Measurements from ENCODE around the gene JTB.
A peak's percentile ranks its signal among the peaks of the same experiment; 100 is the strongest.

JTB gene

DNA sequence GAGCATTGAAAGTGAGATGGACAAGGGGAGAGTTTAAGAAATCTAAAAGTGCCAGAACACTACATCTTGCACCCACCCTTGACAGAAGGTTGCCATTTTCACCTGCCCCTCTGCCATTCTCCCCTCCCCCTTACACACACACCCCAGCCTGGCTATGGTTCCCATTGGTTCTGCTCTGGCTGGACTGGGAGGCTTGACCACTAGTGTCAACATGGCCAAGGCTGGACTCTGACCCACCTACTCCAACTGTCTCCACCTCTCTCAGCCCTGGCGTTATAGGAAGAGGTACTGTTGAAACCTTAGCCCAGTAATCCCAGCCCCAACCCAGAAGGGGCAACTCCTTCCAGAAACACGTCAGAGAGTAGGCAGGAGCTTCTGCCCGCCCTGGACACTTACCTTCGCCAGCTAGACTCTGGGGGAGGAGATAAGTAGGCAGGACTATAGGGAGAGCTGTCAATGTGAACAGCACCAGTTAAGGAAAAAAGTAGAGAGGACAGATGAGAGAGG lies 23.6 kb downstream of the JTB start:
- DNase-seq = no peak

DNA sequence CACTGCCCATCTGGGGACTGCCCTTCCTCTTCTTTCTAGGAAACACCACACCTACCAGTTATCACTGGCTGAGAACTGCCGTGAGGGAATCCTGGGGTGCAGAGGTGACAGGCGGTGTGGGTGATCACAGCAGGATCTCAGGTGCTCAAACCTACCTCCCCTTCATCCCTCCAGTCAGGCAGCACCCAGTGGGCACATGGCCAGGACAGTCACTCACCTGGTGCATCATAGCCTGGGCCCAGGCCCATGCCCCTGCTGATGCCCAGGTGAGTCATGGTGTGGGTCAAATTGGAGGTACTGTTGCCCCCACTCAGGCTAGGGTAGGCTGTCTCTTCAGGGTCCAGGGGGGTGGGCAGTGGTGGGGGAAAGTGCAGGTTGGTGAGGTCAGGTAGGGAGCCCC lies 25.7 kb downstream of the JTB start:
- DNase-seq = no peak

DNA sequence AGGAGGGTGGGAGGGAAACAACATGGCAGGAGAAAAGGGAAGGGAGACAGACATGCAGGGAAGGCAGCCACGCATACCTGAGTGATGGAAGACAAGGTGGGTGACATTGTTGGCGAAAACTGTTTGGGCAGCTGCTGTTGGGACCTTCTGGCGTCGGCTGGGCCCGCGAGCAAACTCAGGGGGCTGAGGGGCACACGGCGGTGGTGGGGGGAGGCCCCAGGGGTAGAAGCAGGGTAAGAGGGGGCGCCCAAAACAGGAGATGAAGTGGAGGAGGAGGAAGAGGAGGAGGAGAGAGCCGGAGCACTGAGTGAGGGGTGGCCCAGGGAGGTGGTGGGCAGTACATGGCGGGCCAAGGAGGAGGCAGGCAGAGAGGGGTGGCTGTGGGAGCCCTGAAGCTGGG lies 26.3 kb downstream of the JTB start:
- DNase-seq = no peak

GRCh38 chr1:153946622-153947241 lies 30.7 kb downstream of the JTB start, which contains the start of gene DENND4B:
DENND4B (minus strand) TSS chr1:153946718; CDS start chr1:153944374, 2,344 bp downstream.
- DNase-seq = peak; percentile 93

DNA sequence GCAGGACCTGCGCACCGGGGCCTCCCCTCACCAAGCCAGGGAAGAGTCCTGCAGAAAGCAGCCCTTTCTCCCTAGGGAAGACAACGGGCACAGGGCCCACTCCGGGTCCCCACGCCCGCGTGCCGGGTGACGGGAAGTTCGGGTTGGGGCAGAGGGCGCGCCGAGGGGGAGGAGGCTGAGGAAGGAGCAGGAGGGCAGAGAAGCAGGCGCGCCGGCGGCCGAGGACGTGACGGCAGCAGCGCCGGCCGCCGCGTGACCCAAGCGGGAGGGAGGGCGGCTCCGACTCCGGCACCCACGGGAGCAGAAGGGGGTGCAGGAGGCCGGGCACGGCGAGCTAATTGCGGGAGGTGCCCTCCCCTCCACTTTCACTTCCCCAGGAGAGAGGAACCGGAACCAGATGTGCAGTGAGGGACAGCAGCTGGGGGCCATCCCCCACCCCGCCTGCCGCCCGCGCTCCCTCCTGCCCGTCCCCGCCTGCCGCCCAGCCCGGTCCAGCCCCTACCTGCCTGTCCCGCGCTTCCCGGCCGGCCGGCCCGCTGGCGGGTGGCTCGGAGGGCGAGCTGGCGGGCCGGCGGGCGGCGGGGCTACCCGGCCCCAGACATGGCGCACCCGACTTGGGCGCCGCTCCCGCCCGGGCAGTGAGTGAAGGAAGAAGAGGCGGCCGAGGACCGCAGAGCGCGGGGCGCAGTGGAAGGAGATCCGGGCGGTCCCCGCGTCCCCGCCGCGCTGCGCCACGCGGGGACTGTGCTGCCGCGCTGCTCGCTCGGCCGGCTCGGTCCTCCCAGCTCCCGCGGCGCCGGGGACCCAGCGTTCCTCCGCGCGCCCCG lies 31.5 kb downstream of the JTB start:
- DNase-seq = peak; percentile 79

- DNase-seq = no peak
These were observed 32.2 kb downstream of the JTB start for GRCh38 chr1:153945131-153945794.

GRCh38 chr1:153944827-153945117 lies 32.7 kb downstream of the JTB start:
- no peak for DNase-seq

DNA sequence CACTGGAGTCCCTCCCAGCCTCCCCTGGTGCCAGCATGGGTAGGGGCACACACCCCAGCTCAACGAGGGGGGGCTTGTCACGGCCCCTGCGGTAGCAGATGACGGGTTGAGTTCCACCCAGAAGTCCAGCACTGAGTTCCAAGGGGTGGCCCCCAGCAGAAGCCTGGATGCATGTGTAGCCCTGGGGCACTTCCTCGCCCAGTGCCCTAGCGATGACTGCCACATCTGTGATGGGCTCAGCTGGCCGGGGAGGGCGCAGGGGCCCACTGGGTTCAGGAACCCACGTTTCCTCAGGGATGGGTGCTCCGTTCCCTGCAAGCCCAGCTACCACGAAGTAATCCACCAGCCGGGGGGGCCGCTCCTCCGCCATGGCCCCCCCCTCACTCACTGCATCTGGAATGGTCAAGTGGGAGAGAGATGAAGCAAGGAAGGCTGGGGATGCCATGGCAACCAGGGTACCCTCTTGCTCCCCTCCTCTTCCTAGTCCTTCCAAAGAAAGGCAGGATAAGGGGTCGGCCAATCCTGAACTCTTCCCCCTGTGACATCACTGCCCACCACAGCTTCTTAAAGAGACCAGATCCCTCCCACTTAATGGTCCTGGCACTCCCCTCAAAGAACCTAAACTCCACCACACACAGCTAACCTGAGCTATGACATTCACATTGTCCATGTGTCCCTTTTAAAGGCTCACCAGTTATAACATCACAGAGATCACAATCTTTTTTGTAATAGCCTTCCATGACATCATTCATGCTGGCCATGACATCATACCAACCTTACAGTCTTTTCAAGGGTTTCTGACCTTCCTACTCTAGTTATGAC lies 33.3 kb downstream of the JTB start:
- peak; percentile 53 for DNase-seq

DNA sequence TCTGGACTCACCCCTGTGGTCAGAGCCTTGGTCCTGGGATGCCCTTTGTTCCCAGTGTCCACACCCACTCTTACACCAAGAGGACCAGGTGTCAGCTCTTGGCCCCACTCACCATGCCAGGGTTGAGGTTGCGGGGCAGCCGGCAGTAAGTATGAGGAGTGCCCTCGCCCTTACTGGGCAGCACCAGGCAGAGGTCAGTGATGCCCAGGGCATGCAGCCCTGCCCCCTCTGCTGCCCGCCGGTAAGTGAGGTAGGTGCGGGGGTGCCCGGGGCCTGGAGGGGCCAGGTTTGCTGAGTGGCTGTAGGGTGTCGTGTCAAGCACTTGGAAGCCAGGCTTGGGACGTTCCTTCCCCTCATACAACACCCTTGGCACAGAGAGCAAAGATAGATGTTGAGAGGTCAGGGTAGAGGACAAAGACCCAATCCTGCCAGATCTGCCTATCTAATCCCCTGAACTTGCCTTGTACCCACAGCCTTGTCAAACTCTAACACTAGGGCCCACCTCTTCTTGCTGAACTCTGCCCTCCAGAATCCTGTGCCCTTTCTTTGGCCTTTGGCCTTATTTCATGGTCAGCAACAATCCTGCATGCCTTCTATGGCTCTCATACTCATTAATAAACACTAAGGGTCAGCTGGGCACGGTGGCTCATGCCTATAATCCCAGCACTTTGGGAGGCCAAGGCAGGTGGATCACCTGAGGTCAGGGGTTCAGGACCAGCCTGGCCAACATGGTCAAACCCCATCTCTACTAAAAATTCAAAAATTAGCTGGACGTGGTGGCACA lies 34.5 kb downstream of the JTB start:
- no peak for DNase-seq

DNA sequence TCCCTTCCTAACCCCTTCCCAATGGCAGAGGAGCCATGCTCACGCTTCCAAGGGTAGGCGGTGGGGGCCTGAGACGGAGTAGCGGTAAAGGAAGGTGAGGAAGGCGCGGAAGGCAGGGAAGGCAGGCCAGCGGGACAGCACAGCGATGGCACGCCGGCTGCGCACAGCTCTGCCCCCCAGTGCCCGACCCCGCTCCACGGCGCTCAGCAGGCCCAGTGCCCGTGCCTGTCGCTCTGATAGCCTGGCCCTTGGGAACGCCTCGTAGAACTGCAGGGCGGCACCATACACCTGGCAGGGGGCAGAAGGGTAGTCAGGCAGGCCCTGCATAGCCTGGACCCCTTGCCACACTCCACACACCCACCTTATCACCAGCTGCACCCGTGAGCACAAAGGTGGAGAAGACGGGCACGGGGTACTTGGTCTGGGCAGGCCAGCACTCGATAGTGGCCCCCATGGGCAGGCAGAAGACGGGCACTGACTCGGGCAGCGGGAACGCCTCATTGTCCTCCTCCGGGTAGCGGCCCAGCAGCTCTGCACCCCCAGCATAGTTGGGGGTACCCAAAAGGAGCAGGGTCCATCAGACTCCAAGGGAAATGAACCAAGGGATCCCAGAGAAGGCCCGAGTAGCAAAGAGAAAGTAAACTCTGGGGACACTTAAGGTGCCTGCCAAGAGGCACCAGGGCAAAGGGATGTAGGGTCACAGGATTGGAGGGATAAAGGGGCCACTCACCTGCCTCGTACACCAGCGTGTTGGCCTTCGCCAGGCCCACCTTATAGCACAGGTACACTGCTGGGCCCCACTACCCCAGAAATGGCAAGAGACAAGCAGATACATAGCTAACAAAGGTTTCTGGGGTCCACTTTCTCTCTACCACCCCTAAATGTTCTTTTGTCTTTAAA lies 35.4 kb downstream of the JTB start:
- DNase-seq = no peak

DNA sequence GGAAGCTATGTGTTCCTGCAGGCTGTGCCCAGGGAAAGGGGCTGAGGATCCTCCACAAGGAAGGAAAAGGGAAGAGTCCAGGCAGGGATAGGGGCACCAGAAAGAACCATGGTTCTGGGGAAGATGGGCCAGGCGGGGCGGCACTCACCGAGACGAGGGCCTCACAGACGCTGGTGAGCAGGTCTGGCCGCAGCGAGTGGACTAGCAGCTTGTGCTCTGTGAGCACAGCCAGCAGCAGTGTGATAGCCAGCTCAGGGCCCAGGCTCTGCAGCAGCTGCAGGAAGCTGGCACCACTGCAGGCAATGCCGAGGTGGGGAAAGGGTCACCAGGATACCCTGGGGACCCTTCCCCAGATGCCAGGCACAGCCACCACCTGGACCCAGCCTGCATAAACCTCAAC lies 36.7 kb downstream of the JTB start:
- no peak for DNase-seq

- DNase-seq = no peak
These were observed 38.0 kb downstream of the JTB start for GRCh38 chr1:153939476-153939875.

- DNase-seq = no peak
These were observed 38.5 kb downstream of the JTB start for GRCh38 chr1:153938996-153939395.

DNA sequence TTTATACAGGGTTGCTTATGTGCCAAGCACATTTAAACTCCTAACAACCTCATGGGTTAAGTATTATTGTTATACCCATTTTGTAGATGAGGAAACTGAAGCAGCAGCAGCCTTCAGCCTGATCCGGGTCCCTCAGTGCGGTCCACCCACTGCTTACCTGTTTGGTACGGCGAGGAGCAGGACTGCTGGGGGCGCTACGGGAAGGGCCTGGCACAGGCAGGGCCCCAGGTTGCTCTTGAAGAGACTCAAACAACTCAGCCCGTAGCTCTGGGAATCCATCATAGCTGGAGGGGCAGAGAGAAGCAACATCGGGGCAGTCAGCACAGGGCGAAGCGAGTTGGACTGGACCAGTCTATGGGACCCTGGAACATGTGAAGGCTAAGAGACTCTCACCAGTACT lies 40.1 kb downstream of the JTB start:
- DNase-seq = no peak

- DNase-seq = no peak
These were observed 41.3 kb downstream of the JTB start for GRCh38 chr1:153936011-153936802.

DNA sequence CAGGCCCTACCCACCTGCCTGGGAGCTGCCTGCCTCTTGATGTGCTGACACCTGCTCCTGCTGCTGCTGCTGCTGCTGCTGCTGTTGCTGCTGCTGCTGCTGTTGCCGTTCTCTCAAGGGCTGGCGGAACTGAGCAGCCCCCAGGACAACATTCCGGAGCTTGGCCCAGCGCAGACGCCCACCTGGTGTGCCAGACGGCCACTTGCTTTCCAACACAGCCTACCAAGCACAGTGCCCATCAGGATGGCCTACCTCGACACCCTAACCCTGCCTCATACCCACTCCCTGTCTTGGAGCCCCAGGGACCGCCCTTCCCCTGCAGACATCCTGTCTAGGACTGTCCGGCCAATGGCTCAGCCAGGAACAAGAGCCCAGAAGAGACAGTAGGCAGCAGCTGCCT lies 42.7 kb downstream of the JTB start:
- no peak for DNase-seq

DNA sequence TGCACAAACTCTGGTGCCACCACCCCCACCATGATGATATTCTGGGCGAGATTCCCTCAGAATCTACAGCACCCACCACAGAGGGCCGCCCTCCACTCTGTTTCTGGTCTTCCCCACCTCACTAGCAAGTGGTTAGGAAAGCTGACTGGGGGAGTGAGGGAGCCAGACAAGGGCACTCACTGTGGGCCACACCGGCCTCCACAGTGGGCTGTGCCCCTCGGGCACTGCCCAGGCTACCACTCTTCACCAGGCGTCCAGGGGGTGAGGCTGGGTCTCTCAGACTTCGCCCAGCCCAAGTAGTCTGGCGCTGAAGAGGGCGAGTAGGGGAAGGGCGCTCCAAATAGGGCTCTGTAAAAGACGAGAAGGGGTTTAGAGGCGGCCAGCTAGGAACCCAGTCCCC lies 43.5 kb downstream of the JTB start:
- no peak for DNase-seq

DNA sequence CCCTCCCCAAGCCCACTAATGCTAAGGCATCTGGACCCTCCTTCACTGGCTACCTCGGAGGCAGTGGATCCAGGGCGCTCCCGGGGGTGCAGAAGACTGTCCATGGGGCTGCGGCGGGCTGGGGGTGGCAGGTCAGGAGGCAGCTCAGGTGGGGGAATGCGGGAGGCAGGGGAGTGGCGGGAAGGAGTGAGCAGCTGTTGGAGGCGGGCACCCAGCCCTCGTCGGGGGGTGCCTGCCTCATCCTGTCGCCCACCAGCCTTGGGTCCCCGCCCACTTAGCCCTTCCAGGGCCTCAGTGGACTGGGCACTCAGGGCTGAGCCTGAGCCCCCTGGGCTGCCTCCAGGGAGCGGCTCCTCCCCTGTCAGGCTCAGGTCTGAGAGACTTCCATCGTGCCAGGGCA lies 44.0 kb downstream of the JTB start:
- DNase-seq = no peak

- no peak for DNase-seq
These were observed 45.0 kb downstream of the JTB start for GRCh38 chr1:153932156-153933131.

Measured in NCI-H82 (cell line).